T-helper 2 cell treated with Interferon-gamma antibody and Interleukin-4, amounts not matched to agents 100 ng/mL and 5 ng/mL, for 36 hours (primary cell): Measurements from ENCODE around the gene NFATC1. TPM values are rescaled to one million over a fixed set of nuclear protein-coding genes. Genes with fewer than 3 reads are reported as not detected.

Experiments
- intact Hi-C: fragments of 100-400 bp; cut with micrococcal nuclease; formaldehyde crosslinking; loops from one replicate; pipeline ENCODE4 v1.15.1; 2023
- total RNA-seq: library from RNA; stranded (reverse); gene quantifications from 2 replicates; pipeline ENCODE4 v1.2.3, GENCODE V29; 2022

Gene NFATC1
- total RNA-seq, 1 donor from 2014 or later, result 39.7 TPM

GRCh38 chr18:79436556-79437275 lies 41.0 kb downstream of the NFATC1 start:
- intact Hi-C loops, result no loop called here

GRCh38 chr18:79438089-79438897 lies 42.6 kb downstream of the NFATC1 start:
- intact Hi-C loops, result no loop called here

GRCh38 chr18:79438898-79439627 lies 43.3 kb downstream of the NFATC1 start:
- intact Hi-C loops, result no loop called here

GRCh38 chr18:79439628-79440023 lies 43.9 kb downstream of the NFATC1 start:
- intact Hi-C loops, result no loop called here

- intact Hi-C loops, result no loop called here
Measured at GRCh38 chr18:79440316-79441110, 44.8 kb downstream of the NFATC1 start.

- intact Hi-C loops, result no loop called here
Measured at GRCh38 chr18:79441420-79441819, 45.7 kb downstream of the NFATC1 start.

GRCh38 chr18:79442508-79443221 lies 46.9 kb downstream of the NFATC1 start:
- intact Hi-C loops, result no loop called here

GRCh38 chr18:79445221-79445620 lies 49.5 kb downstream of the NFATC1 start:
- intact Hi-C loops, result no loop called here

GRCh38 chr18:79445696-79446561 lies 50.2 kb downstream of the NFATC1 start:
- intact Hi-C loops, result no loop called here

- intact Hi-C loops, result no loop called here
Measured at GRCh38 chr18:79446931-79447330, 51.2 kb downstream of the NFATC1 start.

GRCh38 chr18:79447703-79448367 lies 52.1 kb downstream of the NFATC1 start:
- intact Hi-C loops, result no loop called here

GRCh38 chr18:79448621-79449020 lies 52.9 kb downstream of the NFATC1 start:
- intact Hi-C loops, result no loop called here

- intact Hi-C loops, result no loop called here
Measured at GRCh38 chr18:79449551-79450288, 54.0 kb downstream of the NFATC1 start.

- intact Hi-C loops, result no loop called here
Measured at GRCh38 chr18:79450289-79451080, 54.8 kb downstream of the NFATC1 start.

- intact Hi-C loops, result no loop called here
Measured at GRCh38 chr18:79451237-79452125, 55.8 kb downstream of the NFATC1 start.

- intact Hi-C loops, result no loop called here
Measured at GRCh38 chr18:79452190-79452990, 56.7 kb downstream of the NFATC1 start.
